Measurements from ENCODE around the gene SHMT1.

The SHMT1 gene

DNA sequence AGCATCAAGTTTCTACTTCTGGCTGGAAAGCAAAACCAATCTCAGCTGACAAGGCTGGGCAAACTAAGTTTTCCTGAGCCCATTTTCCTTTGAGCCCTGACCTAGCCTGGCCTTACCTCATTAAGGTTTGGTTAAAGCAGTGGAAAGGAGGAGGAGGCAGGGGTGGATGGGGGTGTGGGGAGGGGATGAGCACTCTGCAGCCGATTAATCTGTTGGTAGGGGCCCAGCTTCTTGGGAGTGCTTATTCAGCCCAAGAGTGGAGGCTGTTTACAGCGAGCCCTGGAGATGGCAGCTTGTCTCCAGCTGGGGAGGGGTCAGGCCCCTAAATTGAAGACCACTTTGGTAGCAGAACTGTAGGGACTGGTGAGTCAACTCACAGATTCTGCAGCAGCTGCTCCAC, 36.3 kb downstream of the SHMT1 start:
- no peaks in the 10 kb centered on the region for H3K9me3 ChIP-seq (ENCODE audit: control insufficient read depth, insufficient read depth, low read depth, low read length)
- no peak overlapping the region for H3K4me3 ChIP-seq (ENCODE audit: low read depth, low read length)
- TF ChIP-seq ZNF830 (tag by site-specific recombination; IDR thresholded peaks at IDR 0.05; ENCODE audit: low read depth) (no peak), MZF1 (tag by site-specific recombination; IDR thresholded peaks at IDR 0.05; ENCODE audit: borderline replicate concordance) (no peak), SP2 (tag by site-specific recombination; IDR thresholded peaks at IDR 0.05) (no peak), ZNF548 (tag by site-specific recombination; IDR thresholded peaks at IDR 0.05) (no peak), ZNF768 (tag by site-specific recombination; IDR thresholded peaks at IDR 0.05) (no peak), EGR2 (tag by site-specific recombination; IDR thresholded peaks at IDR 0.05; ENCODE audit: low read depth) (0 out of 2 replicates have a peak, but pooled peaks have one; percentile 25), ZFHX2 (tag by site-specific recombination; conservative IDR thresholded peaks at IDR 0.05) (peak; percentile 26; the same call in 1 of the 2 replicates), ZNF324 (tag by site-specific recombination; IDR thresholded peaks at IDR 0.05) (no peak), ZNF791 (tag by site-specific recombination; IDR thresholded peaks at IDR 0.05) (no peak), ZBTB48 (tag by site-specific recombination; IDR thresholded peaks at IDR 0.05) (no peak), ZNF48 (tag by site-specific recombination; IDR thresholded peaks at IDR 0.05) (no peak)
- TF ChIP-seq, protein P1, sequence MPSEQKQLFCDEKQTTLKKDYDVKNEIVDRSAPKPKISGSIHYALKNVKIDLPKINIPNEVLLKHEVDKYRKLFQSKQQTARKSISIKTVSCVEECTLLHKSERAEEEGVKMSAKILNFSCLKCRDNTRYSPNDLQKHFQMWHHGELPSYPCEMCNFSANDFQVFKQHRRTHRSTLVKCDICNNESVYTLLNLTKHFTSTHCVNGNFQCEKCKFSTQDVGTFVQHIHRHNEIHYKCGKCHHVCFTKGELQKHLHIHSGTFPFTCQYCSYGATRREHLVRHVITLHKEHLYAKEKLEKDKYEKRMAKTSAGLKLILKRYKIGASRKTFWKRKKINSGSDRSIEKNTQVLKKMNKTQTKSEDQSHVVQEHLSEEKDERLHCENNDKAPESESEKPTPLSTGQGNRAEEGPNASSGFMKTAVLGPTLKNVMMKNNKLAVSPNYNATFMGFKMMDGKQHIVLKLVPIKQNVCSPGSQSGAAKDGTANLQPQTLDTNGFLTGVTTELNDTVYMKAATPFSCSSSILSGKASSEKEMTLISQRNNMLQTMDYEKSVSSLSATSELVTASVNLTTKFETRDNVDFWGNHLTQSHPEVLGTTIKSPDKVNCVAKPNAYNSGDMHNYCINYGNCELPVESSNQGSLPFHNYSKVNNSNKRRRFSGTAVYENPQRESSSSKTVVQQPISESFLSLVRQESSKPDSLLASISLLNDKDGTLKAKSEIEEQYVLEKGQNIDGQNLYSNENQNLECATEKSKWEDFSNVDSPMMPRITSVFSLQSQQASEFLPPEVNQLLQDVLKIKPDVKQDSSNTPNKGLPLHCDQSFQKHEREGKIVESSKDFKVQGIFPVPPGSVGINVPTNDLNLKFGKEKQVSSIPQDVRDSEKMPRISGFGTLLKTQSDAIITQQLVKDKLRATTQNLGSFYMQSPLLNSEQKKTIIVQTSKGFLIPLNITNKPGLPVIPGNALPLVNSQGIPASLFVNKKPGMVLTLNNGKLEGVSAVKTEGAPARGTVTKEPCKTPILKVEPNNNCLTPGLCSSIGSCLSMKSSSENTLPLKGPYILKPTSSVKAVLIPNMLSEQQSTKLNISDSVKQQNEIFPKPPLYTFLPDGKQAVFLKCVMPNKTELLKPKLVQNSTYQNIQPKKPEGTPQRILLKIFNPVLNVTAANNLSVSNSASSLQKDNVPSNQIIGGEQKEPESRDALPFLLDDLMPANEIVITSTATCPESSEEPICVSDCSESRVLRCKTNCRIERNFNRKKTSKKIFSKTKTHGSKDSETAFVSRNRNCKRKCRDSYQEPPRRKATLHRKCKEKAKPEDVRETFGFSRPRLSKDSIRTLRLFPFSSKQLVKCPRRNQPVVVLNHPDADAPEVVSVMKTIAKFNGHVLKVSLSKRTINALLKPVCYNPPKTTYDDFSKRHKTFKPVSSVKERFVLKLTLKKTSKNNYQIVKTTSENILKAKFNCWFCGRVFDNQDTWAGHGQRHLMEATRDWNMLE (tag by site-specific recombination; conservative IDR thresholded peaks at IDR 0.05; ENCODE audit: low read depth): no peak
- TF ChIP-seq, protein P2, sequence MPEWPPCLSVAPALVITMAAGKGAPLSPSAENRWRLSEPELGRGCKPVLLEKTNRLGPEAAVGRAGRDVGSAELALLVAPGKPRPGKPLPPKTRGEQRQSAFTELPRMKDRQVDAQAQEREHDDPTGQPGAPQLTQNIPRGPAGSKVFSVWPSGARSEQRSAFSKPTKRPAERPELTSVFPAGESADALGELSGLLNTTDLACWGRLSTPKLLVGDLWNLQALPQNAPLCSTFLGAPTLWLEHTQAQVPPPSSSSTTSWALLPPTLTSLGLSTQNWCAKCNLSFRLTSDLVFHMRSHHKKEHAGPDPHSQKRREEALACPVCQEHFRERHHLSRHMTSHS (tag by site-specific recombination; IDR thresholded peaks at IDR 0.05): no peak
- H3K36me3 ChIP-seq (ENCODE audit: control insufficient read depth in 2 of 2, insufficient read depth in 1 of 2, low read length in 2 of 2): peaks cover 13 to 97% of the 10 kb centered on the region in 2 experiments
- ChIA-PET CTCF (no interaction called here), POLR2A (interaction anchor here (1.6 kb wide), 1 partner anchor 12 kb away, joined by 8 read pairs; the partner anchor contains the start of genes SMCR8 and TOP3A)
- H3K4me1 ChIP-seq (ENCODE audit: control insufficient read depth, insufficient read depth, low read length): no peaks in the 10 kb centered on the region
- H3K27ac ChIP-seq (ENCODE audit: extremely low read depth, low read depth, low read length): no peak overlapping the region

DNA sequence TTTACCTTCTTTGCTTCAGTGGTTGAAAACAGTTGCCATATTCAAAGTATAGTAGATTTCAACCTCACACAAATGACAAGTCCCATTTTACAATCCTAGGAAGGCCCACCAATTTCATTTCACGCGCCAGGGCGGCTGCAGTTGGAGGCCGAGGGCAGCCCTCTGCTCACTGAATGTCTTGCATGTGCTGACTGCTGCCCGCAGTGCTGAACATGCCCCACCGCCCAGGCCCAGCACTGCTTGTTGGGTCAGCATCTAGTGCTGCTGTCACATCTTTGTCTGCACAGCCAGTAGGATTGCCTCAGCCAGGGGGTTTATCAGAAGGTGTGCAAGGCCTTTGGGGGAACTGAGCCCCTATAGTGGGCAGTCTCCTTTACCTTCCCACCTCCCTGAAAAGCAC, 36.8 kb downstream of the SHMT1 start:
- peak overlapping the region; percentile 41; the same call in 1 of the 2 replicates for H3K27ac ChIP-seq (ENCODE audit: extremely low read depth, low read depth, low read length)
- no peak for TF ChIP-seq ZNF202 (tag by site-specific recombination; IDR thresholded peaks at IDR 0.05; ENCODE audit: borderline replicate concordance)
- TF ChIP-seq, protein P3, sequence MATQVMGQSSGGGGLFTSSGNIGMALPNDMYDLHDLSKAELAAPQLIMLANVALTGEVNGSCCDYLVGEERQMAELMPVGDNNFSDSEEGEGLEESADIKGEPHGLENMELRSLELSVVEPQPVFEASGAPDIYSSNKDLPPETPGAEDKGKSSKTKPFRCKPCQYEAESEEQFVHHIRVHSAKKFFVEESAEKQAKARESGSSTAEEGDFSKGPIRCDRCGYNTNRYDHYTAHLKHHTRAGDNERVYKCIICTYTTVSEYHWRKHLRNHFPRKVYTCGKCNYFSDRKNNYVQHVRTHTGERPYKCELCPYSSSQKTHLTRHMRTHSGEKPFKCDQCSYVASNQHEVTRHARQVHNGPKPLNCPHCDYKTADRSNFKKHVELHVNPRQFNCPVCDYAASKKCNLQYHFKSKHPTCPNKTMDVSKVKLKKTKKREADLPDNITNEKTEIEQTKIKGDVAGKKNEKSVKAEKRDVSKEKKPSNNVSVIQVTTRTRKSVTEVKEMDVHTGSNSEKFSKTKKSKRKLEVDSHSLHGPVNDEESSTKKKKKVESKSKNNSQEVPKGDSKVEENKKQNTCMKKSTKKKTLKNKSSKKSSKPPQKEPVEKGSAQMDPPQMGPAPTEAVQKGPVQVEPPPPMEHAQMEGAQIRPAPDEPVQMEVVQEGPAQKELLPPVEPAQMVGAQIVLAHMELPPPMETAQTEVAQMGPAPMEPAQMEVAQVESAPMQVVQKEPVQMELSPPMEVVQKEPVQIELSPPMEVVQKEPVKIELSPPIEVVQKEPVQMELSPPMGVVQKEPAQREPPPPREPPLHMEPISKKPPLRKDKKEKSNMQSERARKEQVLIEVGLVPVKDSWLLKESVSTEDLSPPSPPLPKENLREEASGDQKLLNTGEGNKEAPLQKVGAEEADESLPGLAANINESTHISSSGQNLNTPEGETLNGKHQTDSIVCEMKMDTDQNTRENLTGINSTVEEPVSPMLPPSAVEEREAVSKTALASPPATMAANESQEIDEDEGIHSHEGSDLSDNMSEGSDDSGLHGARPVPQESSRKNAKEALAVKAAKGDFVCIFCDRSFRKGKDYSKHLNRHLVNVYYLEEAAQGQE (tag by site-specific recombination; IDR thresholded peaks at IDR 0.05): 0 out of 2 replicates have a peak, but pooled peaks have one; percentile 16
- TF ChIP-seq ZNF174 (tag by site-specific recombination; IDR thresholded peaks at IDR 0.05): no peak
- no peaks in the 10 kb centered on the region for H3K9me3 ChIP-seq (ENCODE audit: control insufficient read depth, insufficient read depth, low read depth, low read length)
- ChIA-PET CTCF (no interaction called here), POLR2A (interaction anchor here (1.1 kb wide), 1 partner anchor 12 kb away, joined by 3 read pairs; the partner anchor contains the start of genes SMCR8 and TOP3A)
- H3K4me1 ChIP-seq (ENCODE audit: control insufficient read depth, insufficient read depth, low read length): no peaks in the 10 kb centered on the region
- peaks cover 15 to 97% of the 10 kb centered on the region in 2 experiments for H3K36me3 ChIP-seq (ENCODE audit: control insufficient read depth in 2 of 2, insufficient read depth in 1 of 2, low read length in 2 of 2)
- H3K4me3 ChIP-seq (ENCODE audit: low read depth, low read length): no peak overlapping the region

All from HEK293 (cell line).